ENCODE results near the gene SCUBE1.

SCUBE1 gene

DNA sequence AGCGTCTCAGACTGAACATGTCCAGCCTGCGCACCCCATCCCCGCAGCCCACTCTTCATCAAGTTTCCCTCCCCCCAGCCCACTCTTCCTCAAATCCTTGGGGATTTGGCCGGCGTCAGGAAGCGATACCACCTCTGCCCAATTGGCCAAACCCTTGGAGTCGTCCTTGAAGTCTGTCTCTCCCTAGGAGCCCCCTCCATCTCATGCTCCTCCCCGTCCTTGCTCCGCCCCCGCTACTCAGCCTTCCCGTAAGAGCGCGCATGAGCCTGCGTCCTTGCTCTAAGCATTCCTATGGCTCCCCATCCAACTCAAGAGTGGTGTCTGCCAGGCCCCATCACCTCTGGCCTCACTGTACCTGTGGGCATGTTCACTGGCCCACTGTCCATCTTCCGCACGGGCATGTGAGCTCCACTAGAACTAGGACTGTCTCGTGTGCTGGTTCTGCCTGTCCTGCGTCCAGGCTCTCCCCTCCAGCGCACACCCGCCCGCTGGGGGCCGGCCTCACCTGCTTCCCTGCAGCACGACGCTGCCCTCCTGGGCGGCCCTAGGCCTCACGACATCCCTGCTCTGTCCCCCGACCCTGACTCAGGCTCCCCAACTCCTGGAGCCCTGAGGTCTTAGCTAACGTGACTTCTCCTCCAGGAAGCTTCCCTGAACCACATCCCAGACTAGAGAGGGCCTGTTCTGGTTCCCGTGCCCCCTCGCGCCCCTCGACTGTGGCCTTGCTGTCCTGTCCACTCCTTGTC lies 125.7 kb downstream of the SCUBE1 start:
- no peak for DNase-seq (ENCODE audit: low read depth)
- TF ChIP-seq, protein P1, sequence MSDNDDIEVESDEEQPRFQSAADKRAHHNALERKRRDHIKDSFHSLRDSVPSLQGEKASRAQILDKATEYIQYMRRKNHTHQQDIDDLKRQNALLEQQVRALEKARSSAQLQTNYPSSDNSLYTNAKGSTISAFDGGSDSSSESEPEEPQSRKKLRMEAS (IDR thresholded peaks at IDR 0.05; ENCODE audit: low read depth, low read length) = no peak
- TF ChIP-seq POLR2A (IDR thresholded peaks at IDR 0.05; ENCODE audit: extremely low read depth, insufficient read length) (no peak), MYC (IDR thresholded peaks at IDR 0.05; ENCODE audit: low read depth, low read length) (no peak)
- TF ChIP-seq, protein P2, sequence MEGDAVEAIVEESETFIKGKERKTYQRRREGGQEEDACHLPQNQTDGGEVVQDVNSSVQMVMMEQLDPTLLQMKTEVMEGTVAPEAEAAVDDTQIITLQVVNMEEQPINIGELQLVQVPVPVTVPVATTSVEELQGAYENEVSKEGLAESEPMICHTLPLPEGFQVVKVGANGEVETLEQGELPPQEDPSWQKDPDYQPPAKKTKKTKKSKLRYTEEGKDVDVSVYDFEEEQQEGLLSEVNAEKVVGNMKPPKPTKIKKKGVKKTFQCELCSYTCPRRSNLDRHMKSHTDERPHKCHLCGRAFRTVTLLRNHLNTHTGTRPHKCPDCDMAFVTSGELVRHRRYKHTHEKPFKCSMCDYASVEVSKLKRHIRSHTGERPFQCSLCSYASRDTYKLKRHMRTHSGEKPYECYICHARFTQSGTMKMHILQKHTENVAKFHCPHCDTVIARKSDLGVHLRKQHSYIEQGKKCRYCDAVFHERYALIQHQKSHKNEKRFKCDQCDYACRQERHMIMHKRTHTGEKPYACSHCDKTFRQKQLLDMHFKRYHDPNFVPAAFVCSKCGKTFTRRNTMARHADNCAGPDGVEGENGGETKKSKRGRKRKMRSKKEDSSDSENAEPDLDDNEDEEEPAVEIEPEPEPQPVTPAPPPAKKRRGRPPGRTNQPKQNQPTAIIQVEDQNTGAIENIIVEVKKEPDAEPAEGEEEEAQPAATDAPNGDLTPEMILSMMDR (IDR thresholded peaks at IDR 0.05; ENCODE audit: low read depth, low read length) = no peak
- no peak overlapping the region for H3K4me3 ChIP-seq (ENCODE audit: low read depth, low read length)

DNA sequence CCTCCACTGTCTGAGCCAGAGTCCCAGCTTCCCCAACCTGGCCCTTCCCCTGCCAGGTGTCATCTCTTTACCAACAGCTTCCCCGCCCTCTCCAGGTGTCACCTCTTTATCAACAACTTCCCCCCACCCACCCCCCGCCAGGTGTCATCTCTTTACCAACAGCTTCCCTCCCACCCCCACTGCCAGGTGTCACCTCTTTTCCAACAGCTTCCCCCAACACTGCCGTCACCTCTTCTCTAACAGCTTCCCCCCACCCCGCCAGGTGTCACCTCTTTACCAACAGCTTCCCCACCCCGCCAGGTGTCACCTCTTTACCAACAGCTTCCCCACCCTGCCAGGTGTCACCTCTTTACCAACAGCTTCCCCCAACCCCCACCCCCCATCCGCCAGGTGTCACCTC lies 126.4 kb downstream of the SCUBE1 start:
- no peak overlapping the region for H3K4me3 ChIP-seq (ENCODE audit: low read depth, low read length)
- no peak for DNase-seq (ENCODE audit: low read depth)
- TF ChIP-seq MYC (IDR thresholded peaks at IDR 0.05; ENCODE audit: low read depth, low read length) (no peak), POLR2A (IDR thresholded peaks at IDR 0.05; ENCODE audit: extremely low read depth, insufficient read length) (no peak)
- TF ChIP-seq, protein P1 (IDR thresholded peaks at IDR 0.05; ENCODE audit: low read depth, low read length) = no peak
- TF ChIP-seq, protein P2 (IDR thresholded peaks at IDR 0.05; ENCODE audit: low read depth, low read length) = no peak

DNA sequence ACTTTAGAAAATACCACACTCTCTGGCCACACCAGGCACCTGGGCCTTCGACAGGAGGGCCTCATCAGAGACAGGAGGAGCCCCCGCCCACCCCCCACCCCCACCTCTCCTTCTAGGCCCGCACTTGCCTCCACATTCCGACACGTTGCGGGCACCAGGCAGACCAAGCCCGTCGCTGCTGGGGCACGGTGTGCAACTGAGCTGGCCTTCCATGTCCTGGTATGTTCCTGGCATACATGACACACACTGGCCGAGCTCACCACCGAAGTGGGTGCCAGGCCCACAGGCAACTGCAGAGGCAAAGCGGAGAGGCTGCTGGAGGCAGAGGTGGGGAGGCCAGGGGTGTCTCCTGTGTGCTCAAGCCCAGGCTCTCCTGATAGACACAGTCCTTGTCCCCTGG lies 129.2 kb downstream of the SCUBE1 start:
- no peak for DNase-seq (ENCODE audit: low read depth)
- TF ChIP-seq, protein P1 (IDR thresholded peaks at IDR 0.05; ENCODE audit: low read depth, low read length) = no peak
- TF ChIP-seq MYC (IDR thresholded peaks at IDR 0.05; ENCODE audit: low read depth, low read length) (no peak), POLR2A (IDR thresholded peaks at IDR 0.05; ENCODE audit: extremely low read depth, insufficient read length) (no peak)
- TF ChIP-seq, protein P2 (IDR thresholded peaks at IDR 0.05; ENCODE audit: low read depth, low read length) = no peak
- no peak overlapping the region for H3K4me3 ChIP-seq (ENCODE audit: low read depth, low read length)

DNA sequence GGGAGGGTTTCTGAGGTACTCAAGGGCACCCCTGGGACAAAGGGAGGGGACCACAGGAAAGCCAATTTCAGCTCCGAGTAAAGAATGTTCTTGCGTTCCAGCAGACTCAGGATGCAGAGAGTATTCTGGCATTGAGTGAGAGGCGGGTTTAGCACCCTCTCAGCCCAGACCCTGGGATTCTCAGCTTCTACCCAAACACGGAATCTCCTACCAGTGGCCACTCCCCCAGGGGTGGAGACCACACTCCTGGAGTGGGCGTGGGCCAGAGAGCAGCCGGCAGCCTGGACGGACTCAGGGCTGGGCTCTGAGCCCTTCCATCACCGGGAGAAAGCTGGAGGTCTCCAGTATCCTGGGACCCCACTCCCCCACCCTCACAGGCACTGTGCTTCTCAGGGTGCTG lies 130.1 kb downstream of the SCUBE1 start:
- no peak overlapping the region for H3K4me3 ChIP-seq (ENCODE audit: low read depth, low read length)
- DNase-seq (ENCODE audit: low read depth) = no peak
- TF ChIP-seq, protein P1 (IDR thresholded peaks at IDR 0.05; ENCODE audit: low read depth, low read length) = no peak
- TF ChIP-seq, protein P2 (IDR thresholded peaks at IDR 0.05; ENCODE audit: low read depth, low read length) = no peak
- TF ChIP-seq MYC (IDR thresholded peaks at IDR 0.05; ENCODE audit: low read depth, low read length) (no peak), POLR2A (IDR thresholded peaks at IDR 0.05; ENCODE audit: extremely low read depth, insufficient read length) (no peak)

DNA sequence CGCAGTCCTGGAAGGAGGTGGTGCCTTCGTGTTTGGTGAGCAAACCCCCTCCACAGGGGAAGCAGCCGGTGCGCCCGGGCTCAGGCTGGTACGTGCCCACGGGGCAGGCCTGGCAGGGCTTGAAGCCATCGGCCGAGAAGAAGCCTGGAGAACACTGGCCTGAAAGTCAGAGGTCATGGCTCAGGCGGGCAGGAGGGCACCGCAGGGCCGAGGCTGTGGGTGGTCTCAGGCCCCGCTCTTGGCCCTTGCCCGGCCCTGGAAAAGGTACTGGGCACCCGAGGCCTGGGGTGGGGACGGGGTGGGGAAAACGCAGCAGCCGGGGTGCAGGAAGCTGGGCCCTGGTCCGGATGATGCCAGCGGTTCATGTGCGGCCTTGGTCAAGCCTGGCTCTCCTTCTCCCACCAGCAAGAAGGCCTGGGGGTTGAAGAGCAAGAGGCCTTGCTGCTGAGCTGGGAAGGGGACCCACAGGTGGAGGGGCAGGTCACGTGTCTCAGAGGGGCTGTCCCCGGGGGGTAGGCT lies 130.7 kb downstream of the SCUBE1 start:
- TF ChIP-seq POLR2A (IDR thresholded peaks at IDR 0.05; ENCODE audit: extremely low read depth, insufficient read length) (no peak), MYC (IDR thresholded peaks at IDR 0.05; ENCODE audit: low read depth, low read length) (no peak)
- TF ChIP-seq, protein P1 (IDR thresholded peaks at IDR 0.05; ENCODE audit: low read depth, low read length) = no peak
- TF ChIP-seq, protein P2 (IDR thresholded peaks at IDR 0.05; ENCODE audit: low read depth, low read length) = no peak
- no peak overlapping the region for H3K4me3 ChIP-seq (ENCODE audit: low read depth, low read length)
- DNase-seq (ENCODE audit: low read depth) = no peak
